SH-SY5Y (cell line): ENCODE measurements around the gene PPP1R9B.

Experiments used
- GATA2 ChIP-seq: IDR thresholded peaks from 2 replicates; pipeline ENCODE4 v1.6.1; 2011; ENCODE audit warnings: mild to moderate bottlenecking, low read depth, low read length
- GATA3 ChIP-seq: IDR thresholded peaks from 2 replicates; pipeline ENCODE4 v1.6.1; 2011; ENCODE audit warnings: low read depth, mild to moderate bottlenecking, low read length, moderate library complexity

DNA sequence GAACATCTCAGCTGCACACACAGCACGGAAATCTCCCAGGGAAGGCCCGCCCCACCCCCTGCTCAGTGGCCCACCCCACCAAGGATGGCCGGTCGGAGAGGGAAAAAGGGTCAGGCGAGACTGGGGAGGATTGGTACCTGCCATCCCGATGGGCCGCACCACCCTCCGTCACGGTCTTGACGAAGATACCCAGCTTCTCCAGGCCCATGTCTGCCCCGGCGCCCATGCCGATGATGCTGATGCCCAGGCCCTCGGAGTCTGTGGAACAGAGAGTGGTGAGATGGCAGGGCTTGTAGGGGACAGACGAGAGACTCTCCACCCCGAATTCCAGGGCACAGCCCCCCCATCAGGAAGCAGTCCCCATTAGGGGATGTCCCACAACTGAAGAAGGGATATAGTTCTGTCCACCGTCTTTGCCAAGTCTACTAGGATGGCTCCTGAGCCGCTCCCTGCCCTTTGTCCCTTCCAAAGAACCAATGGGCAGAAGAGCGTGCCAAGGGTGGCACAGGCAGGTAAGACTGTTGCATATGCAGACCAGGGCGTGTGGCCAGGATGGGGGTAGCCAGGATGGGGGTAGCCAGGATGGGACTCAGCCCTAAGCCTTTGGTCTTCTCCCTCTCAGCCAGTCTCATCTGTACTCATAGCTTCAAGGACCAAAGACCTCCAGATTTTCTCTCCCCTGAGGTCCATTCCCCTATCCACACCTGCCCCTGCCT is 6.9 kb downstream of the PPP1R9B start:
- no peak for TF ChIP-seq GATA3
- no peak for TF ChIP-seq GATA2
